Neural progenitor cell (in vitro differentiated cells): ENCODE results near the gene CHST8.

Experiments
- CTCF ChIP-seq: fragments of 200-600 bp; sonication (generic); IDR thresholded peaks from 2 replicates; pipeline ENCODE4 v1.5.1; 2017; ENCODE audit warnings: antibody characterized with exemption, mild to moderate bottlenecking
- EZH2 ChIP-seq: fragments of 200-600 bp; sonication (generic); IDR thresholded peaks from 2 replicates; pipeline ENCODE4 v1.6.1; 2017; ENCODE audit warnings: antibody characterized with exemption, mild to moderate bottlenecking, moderate library complexity
- EZH2phosphoT487 ChIP-seq: fragments of 200-600 bp; sonication (generic); IDR thresholded peaks from 2 replicates; pipeline ENCODE4 v1.6.1; 2017; ENCODE audit warnings: antibody characterized with exemption

DNA sequence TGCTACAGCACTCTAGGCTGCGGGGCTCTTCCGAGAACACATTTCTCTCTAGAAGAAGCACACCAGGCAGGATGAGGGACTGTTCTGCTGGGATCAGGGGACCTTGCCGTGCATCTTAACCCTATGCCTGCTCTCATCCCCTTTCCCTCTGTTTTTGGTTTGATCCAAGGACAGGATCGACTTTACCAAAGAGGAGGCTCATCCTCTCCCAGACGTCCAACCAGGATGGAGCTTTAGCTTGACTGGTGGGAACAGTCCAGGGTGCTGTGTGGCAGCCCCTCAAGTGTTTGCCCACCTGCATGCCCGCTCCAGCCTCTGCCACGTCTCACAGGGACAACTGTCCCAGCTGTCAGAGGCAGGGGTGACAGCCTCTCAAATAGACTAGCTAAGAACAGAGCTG is 132.6 kb downstream of the CHST8 start:
- TF ChIP-seq CTCF (no peak), EZH2phosphoT487 (no peak), EZH2 (no peak)
